Adrenal gland (tissue), 5 donors: Measurements from ENCODE around the gene SESTD1.

Source experiments
- CTCF ChIP-seq, 6 experiments: fragments of 450-650 bp in 4 of 6; fragments of 200-600 bp in 2 of 6; sonication (generic) in 1 of 6; IDR thresholded peaks; 1 replicate in 5 of 6; 2 replicates in 1 of 6; pipeline versions ENCODE4 v1.5.1 to v1.8.0; 2016 to 2021; ENCODE audit warnings: antibody characterized with exemption in 6 of 6, mild to moderate bottlenecking in 2 of 6, moderate library complexity in 1 of 6
- POLR2A ChIP-seq, 2 donors: fragments of 450-650 bp; IDR thresholded peaks; one replicate each; pipeline ENCODE4 v1.6.1; 2017; ENCODE audit warnings: antibody characterized with exemption in 2 of 2, mild to moderate bottlenecking in 2 of 2, moderate library complexity in 1 of 2
- donor health status: DM: no; HTN: no; CAD: no.

- TF ChIP-seq CTCF (IDR thresholded peaks at IDR 0.05): no peak
- no peak for TF ChIP-seq POLR2A (IDR thresholded peaks at IDR 0.05)
Measured at GRCh38 chr2:179235463-179236108, 29.0 kb downstream of the SESTD1 start.
